ENCODE results near the gene NKX2-8.
"Not testable (repeated sequence)": the region's sequence is repeated elsewhere in the genome, so short reads cannot be mapped to it uniquely, and the experiment has no call there.

NKX2-8 gene

DNA sequence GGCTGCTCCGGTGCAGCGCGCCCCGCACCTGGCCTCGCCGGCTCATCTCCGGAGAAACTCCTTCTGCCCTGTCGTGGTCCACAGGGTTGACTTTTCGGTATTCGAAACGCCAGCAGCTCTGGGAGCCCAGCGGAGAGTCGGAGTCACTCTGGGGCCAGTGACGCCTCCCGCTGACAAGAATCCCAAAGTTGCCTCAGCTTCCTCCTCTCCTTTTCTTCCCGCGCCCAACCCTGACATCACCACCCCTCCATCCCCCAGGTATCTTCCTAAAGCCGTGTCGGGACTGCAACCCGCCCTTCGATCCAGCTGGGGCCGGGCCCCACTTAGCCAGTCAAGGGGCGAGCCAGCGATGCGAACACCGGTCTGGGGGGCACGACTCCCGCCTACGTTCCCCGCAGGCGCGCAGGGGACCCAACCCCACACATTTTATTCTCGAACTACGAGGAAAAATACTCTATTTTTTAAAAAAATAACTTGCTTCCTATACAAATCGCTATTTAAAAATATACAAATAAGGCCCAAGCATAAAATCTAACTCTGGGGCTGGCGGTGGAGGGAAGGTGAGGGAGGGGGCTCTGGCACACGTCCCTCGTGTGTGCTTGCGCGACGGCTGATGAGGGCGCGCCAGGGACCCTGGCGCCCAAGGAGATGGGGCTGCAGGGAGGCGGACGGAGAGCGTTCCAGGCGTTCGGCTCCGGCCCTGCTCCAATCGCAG, 2.1 kb downstream of the NKX2-8 start:
- DNase-seq (ENCODE audit: low read depth in 2 of 2): no peak

- no peak for DNase-seq (ENCODE audit: low read depth in 2 of 2)
These were observed 2.8 kb downstream of the NKX2-8 start for GRCh38 chr14:36579573-36580140.

DNA sequence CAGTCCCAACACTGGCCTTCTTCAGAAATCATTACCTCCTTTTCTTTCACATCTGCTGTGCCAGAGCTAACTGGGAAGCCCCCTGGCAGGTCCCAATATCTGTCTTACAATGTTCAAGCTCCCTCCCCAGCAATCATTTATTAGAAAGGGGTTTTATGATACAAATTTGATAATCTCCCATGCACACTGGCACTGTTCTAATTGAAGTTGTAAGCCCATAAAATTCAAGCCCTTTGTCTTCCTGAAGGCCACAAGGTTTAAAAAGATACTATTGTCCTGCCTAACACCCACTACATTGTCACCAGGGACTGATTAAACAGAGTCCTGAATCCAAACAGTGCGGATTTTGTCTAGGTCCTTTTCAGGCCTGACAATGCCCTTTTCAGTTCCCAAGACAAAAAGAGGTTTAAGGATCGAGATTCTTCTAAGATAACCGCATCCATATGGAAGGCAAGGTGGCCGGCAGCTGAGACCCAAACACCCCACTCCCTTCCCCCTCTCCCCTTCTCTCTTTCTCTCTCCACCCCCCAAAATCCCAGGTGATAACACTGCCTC, 3.3 kb downstream of the NKX2-8 start:
- DNase-seq (ENCODE audit: low read depth in 2 of 2): no peak

GRCh38 chr14:36570065-36570464, 12.3 kb downstream of the NKX2-8 start:
- DNase-seq (ENCODE audit: low read depth in 2 of 2): no peak

- no peak for DNase-seq (ENCODE audit: low read depth in 2 of 2)
These were observed 25.5 kb downstream of the NKX2-8 start for GRCh38 chr14:36556811-36557433.

DNA sequence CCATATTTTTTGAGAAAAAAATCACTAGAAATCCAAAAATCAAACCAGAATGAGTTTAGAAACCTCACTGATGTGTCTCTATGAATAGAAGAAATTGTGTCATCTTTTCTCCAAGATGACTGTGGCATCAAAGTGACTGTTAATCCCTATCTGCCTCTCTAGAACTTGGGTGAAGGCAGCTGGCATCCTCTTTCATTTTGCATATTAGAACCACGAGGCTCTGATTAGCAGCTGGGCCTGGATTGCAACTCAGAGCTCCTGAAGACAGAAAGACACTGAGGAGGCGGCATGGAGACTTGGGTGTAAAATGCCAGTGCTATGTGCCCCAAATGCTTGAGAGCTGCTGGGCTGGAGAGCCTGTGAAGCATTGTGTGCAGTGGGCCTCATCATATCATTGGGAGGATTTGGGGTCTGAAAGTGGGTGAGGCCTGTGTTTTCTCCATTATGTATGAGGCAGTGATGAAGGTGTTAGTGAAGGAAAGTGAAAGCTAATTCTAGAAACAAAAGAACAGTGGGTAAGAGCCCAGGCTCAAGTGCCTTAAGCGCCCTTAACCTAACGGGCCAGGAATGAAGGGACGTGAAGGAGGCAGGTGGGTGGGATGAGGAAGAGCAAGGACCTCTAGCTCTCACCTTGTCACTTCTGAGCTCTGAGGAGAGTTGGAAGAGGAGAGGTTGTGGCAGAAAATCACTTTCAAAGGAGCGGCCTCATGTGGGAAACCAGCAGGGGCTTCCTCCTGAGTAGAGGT, 26.2 kb downstream of the NKX2-8 start:
- no peak for DNase-seq (ENCODE audit: low read depth in 2 of 2)

DNA sequence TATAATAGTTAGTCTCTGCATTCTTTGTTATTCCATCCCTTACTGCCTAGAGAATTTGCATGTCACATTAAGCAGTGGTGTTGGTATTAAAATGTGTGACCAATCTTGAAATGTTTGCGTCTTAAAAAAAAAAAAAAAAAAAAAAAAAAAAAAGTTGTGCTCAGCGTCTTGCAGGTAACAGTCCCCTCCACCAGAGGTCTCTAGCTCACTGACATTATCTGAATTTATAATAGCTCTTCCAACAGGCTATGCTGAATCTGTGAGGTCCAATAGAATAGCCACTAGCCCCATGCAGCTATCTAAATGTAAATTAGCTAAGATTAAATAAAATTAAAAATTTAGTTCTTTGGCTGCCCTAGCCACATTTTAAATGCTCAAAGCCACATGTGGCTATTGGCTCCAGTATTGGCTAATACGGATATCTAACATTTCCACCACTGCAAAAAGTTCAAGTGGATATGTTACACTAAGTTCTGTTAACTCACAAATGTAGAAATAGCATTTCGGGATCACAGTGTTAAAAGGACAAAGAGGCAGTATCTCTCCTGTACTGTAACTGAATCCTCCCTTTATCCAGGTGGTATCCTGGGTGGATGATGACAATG, 28.7 kb downstream of the NKX2-8 start:
- DNase-seq (ENCODE audit: low read depth in 2 of 2): no peak

GRCh38 chr14:36550899-36551298, 31.5 kb downstream of the NKX2-8 start:
- no peak for DNase-seq (ENCODE audit: low read depth in 2 of 2)

- DNase-seq (ENCODE audit: low read depth in 2 of 2): not testable (repeated sequence)
These were observed 38.1 kb downstream of the NKX2-8 start for GRCh38 chr14:36544280-36544679.

GRCh38 chr14:36538051-36538450, 44.4 kb downstream of the NKX2-8 start:
- DNase-seq (ENCODE audit: low read depth in 2 of 2): no peak

Data from stimulated activated CD4-positive, alpha-beta T cell treated with anti-CD3 and anti-CD28 coated beads, Interleukin-15, amount 100 ng/mL, for 48 hours (primary cell).